Sigmoid colon (tissue), 7 donors: ENCODE data around the gene ALKBH6. TPM values are rescaled to one million over a fixed set of nuclear protein-coding genes. Genes with fewer than 3 reads are reported as not detected.

ENCODE experiments used
- DNase-seq: peaks from one replicate; pipeline ENCODE4 v3.0.0-alpha.2; 2019
- H3K27ac ChIP-seq, 4 donors: fragments of 200-600 bp; sonication (generic); one replicate each; pipeline ENCODE4 v1.5.1; 2016 to 2019; ENCODE audit warnings: mild to moderate bottlenecking in 1 of 4
- H3K27me3 ChIP-seq, 3 donors: fragments of 200-600 bp; sonication (generic); one replicate each; pipeline ENCODE4 v1.5.1; 2019; ENCODE audit warnings: mild to moderate bottlenecking in 1 of 3
- H3K36me3 ChIP-seq, 4 donors: fragments of 200-600 bp; sonication (generic); one replicate each; pipeline ENCODE4 v1.5.1; 2016 to 2019
- H3K4me1 ChIP-seq, 4 donors: fragments of 200-600 bp; sonication (generic); one replicate each; pipeline ENCODE4 v1.5.1; 2017 to 2019
- H3K4me3 ChIP-seq, 4 donors: fragments of 200-600 bp; sonication (generic); one replicate each; pipeline ENCODE4 v1.5.1; 2017 to 2019; ENCODE audit warnings: mild to moderate bottlenecking in 2 of 4, moderate library complexity in 1 of 4
- H3K9me3 ChIP-seq, 4 donors: fragments of 200-600 bp in 3 of 4; sonication (generic) in 3 of 4; one replicate each; pipeline versions ENCODE4 v1.5.1 to v1.6.1; 2013 to 2019
- CTCF ChIP-seq, 4 experiments: fragments of 450-650 bp in 3 of 4; fragments of 200-600 bp in 1 of 4; IDR thresholded peaks; one replicate each; pipeline ENCODE4 v1.5.1; 2016 to 2019; ENCODE audit warnings: antibody characterized with exemption in 4 of 4, mild to moderate bottlenecking in 3 of 4, moderate library complexity in 2 of 4
- EP300 ChIP-seq, 4 donors: sonication (generic); formaldehyde crosslinking; IDR thresholded peaks; one replicate each; pipeline ENCODE4 v1.6.1; 2017; ENCODE audit warnings: antibody characterized with exemption in 4 of 4
- POLR2A ChIP-seq, 2 donors: fragments of 450-650 bp; IDR thresholded peaks; one replicate each; pipeline ENCODE4 v1.6.1; 2016; ENCODE audit warnings: antibody characterized with exemption in 2 of 2, mild to moderate bottlenecking in 2 of 2, moderate library complexity in 2 of 2
- POLR2AphosphoS5 ChIP-seq, 4 donors: sonication (generic); formaldehyde crosslinking; IDR thresholded peaks; one replicate each; pipeline ENCODE4 v1.6.1; 2017; ENCODE audit warnings: antibody characterized with exemption in 4 of 4
- WGBS, 2 donors: extraction: QIAGEN DNeasy Blood & Tissue Kit; methylation state at CpG; one replicate each; pipeline ENCODE4 v1.1.7; 2013; 5-methylcytosine and 5-hydroxymethylcytosine counted together
- intact Hi-C: fragments of 100-400 bp; cut with DNase I; formaldehyde crosslinking; loops from one replicate; pipeline ENCODE4 v1.15.1; 2023
- polyA plus RNA-seq, 3 donors: library from polyadenylated mRNA; stranded (reverse); fragments of 200-250 nt; gene quantifications; one replicate each; pipeline ENCODE4 v1.2.3, GENCODE V29; 2013
- total RNA-seq, 4 donors: library from RNA; depleted of rRNA; stranded (reverse); fragments of >200 nt; gene quantifications; one replicate each; pipeline ENCODE4 v1.1.0, GENCODE V29; 2016
- donor health status: healthy with polysubstance abuse.
- donor health status: Bipolar disorder and iron deficiency.
- donor health status: healthy.

Gene ALKBH6
- total and polyA plus RNA-seq, 7 donors = 12.0 to 31.7 (median 24.4) TPM

- peaks cover 16 to 97% (median 37%) of the 10 kb centered on the region in 4 donors for H3K36me3 ChIP-seq
These were observed 9.4 kb upstream of the ALKBH6 start for GRCh38 chr19:36023432-36023831.

GRCh38 chr19:36019061-36019670 is 5.2 kb upstream of the ALKBH6 start:
- H3K9me3 ChIP-seq = no peaks in the 10 kb centered on the region
- no peaks in the 10 kb centered on the region for H3K27me3 ChIP-seq
- TF ChIP-seq CTCF (IDR thresholded peaks at IDR 0.05) (no peak), POLR2AphosphoS5 (IDR thresholded peaks at IDR 0.05) (no peak), EP300 (IDR thresholded peaks at IDR 0.05) (no peak), POLR2A (IDR thresholded peaks at IDR 0.05) (no peak)
- intact Hi-C loops = no loop called here
- H3K4me1 ChIP-seq = peaks cover 0 to 5% (median 5%) of the 10 kb centered on the region in 4 donors
- no peak overlapping the region for H3K27ac ChIP-seq
- no peak overlapping the region for H3K4me3 ChIP-seq
- DNase-seq = no peak
- WGBS, 2 donors = 91 to 93% methylated on average over 22 of the region's 22 CpGs
- H3K36me3 ChIP-seq = peaks cover 26 to 83% (median 36%) of the 10 kb centered on the region in 4 donors

More at GRCh38 chr19:36023432-36023831, 9.4 kb upstream of the ALKBH6 start:
- H3K27ac ChIP-seq = no peak overlapping the region
- intact Hi-C loops = no loop called here
- H3K27me3 ChIP-seq = no peaks in the 10 kb centered on the region
- no peak overlapping the region for H3K4me3 ChIP-seq
- DNase-seq = no peak
- H3K4me1 ChIP-seq = no peaks in the 10 kb centered on the region
- no peak for TF ChIP-seq POLR2AphosphoS5 (IDR thresholded peaks at IDR 0.05)
- TF ChIP-seq CTCF (IDR thresholded peaks at IDR 0.05) = no peak
- no peak for TF ChIP-seq POLR2A (IDR thresholded peaks at IDR 0.05)
- TF ChIP-seq EP300 (IDR thresholded peaks at IDR 0.05) = no peak
- no peaks in the 10 kb centered on the region for H3K9me3 ChIP-seq
- 94 to 95% methylated on average over 5 of the region's 5 CpGs for WGBS, 2 donors

GRCh38 chr19:36013280-36014011 is 567 bp downstream of the ALKBH6 start:
- no peak for DNase-seq
- Histone ChIP-seq H3K4me1 (peaks cover 0 to 31% (median 30%) of the 10 kb centered on the region in 4 donors), H3K4me3 (peak overlapping the region; percentile 55 to 75 (median 61)), H3K27ac (peak overlapping the region; percentile 86 to 89 (median 86)), H3K36me3 (peaks cover 10 to 29% (median 17%) of the 10 kb centered on the region in 4 donors), H3K27me3 (no peaks in the 10 kb centered on the region), H3K9me3 (no peaks in the 10 kb centered on the region)
- WGBS, 2 donors = 34 to 35% methylated on average over 15 of the region's 15 CpGs
- no peak for TF ChIP-seq EP300 (IDR thresholded peaks at IDR 0.05)
- no peak for TF ChIP-seq POLR2AphosphoS5 (IDR thresholded peaks at IDR 0.05)
- TF ChIP-seq CTCF (IDR thresholded peaks at IDR 0.05) = no peak
- no peak for TF ChIP-seq POLR2A (IDR thresholded peaks at IDR 0.05)
- intact Hi-C loops = loop anchor here (2.0 to 5.0 kb wide), 2 partner anchors 19 to 39 kb away; partner anchors contain the start of genes SDHAF1, THAP8 and WDR62

GRCh38 chr19:36010402-36010801 is 3.6 kb downstream of the ALKBH6 start:
- Histone ChIP-seq H3K27ac (peak overlapping the region in 1 of 4 donors; percentile 79), H3K27me3 (no peaks in the 10 kb centered on the region), H3K4me3 (no peak overlapping the region), H3K9me3 (no peaks in the 10 kb centered on the region), H3K4me1 (peaks cover 0 to 35% (median 31%) of the 10 kb centered on the region in 4 donors), H3K36me3 (no peaks in the 10 kb centered on the region)
- intact Hi-C loops = loop anchor here (5.0 kb wide), 1 partner anchor 42 kb away; the partner anchor contains the start of genes THAP8 and WDR62
- TF ChIP-seq CTCF (IDR thresholded peaks at IDR 0.05) = no peak
- no peak for TF ChIP-seq POLR2A (IDR thresholded peaks at IDR 0.05)
- no peak for TF ChIP-seq EP300 (IDR thresholded peaks at IDR 0.05)
- no peak for TF ChIP-seq POLR2AphosphoS5 (IDR thresholded peaks at IDR 0.05)
- no peak for DNase-seq
- 96 to 97% methylated on average over 11 of the region's 11 CpGs for WGBS, 2 donors
